Ascending aorta (tissue), 2 donors: Measurements from ENCODE around the gene ZG16B. TPM values are rescaled to one million over a fixed set of nuclear protein-coding genes. Genes with fewer than 3 reads are reported as not detected.

Experiments used
- DNase-seq, 2 donors: peaks; one replicate each; pipeline ENCODE4 v3.0.0-alpha.2; 2019; ENCODE audit warnings: low spot score in 2 of 2
- H3K27ac ChIP-seq, 2 donors: fragments of 200-600 bp; sonication (generic); one replicate each; pipeline ENCODE4 v1.5.1; 2016 to 2017; ENCODE audit warnings: mild to moderate bottlenecking in 1 of 2
- H3K27me3 ChIP-seq: fragments of 200-600 bp; sonication (generic); one replicate; pipeline ENCODE4 v1.5.1; 2017
- H3K36me3 ChIP-seq, 2 donors: fragments of 200-600 bp; sonication (generic); one replicate each; pipeline ENCODE4 v1.5.1; 2016
- H3K4me1 ChIP-seq, 2 donors: fragments of 200-600 bp; sonication (generic); one replicate each; pipeline ENCODE4 v1.5.1; 2016 to 2017; ENCODE audit warnings: mild to moderate bottlenecking in 1 of 2
- H3K4me3 ChIP-seq, 2 donors: fragments of 200-600 bp; sonication (generic); one replicate each; pipeline ENCODE4 v1.5.1; 2016 to 2017; ENCODE audit warnings: mild to moderate bottlenecking in 1 of 2
- H3K9me3 ChIP-seq, 2 donors: fragments of 200-600 bp; sonication (generic); one replicate each; pipeline ENCODE4 v1.5.1; 2016
- intact Hi-C: fragments of 100-400 bp; cut with DNase I; formaldehyde crosslinking; loops from one replicate; pipeline ENCODE4 v1.15.1; 2023
- total RNA-seq: library from RNA; depleted of rRNA; stranded (reverse); fragments of >200 nt; gene quantifications from one replicate; pipeline ENCODE4 v1.1.0, GENCODE V29; 2016
- TF ChIP-seq, protein P1 (sequence below), 3 experiments: fragments of 200-600 bp in 2 of 3; fragments of 450-650 bp in 1 of 3; sonication (generic) in 2 of 3; IDR thresholded peaks; one replicate each; pipeline ENCODE4 v1.5.1; 2016 to 2019; ENCODE audit warnings: antibody characterized with exemption in 3 of 3, mild to moderate bottlenecking in 1 of 3, moderate library complexity in 1 of 3

Gene ZG16B
- total RNA-seq, 1 donor from 2014 or later = not detected

DNA sequence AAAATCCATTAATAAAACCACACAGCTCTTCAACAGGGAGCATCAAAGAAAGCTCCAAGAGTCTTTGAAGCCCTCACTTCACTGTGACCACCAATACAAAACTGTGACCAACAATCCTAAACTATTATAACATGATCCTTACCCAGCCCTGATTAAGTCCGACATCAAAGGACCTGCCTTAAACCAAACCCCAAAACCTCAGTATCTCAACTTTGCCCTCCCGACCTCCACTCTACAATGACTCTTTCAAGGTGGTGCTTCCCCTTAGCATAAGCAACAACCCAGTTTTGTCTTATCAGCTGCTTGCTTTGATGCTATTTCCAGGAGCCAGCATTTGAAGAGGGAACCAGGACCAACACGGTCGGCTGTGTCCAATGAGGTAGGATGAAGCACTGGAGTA is 36.3 kb downstream of the ZG16B start:
- TF ChIP-seq, protein P1, sequence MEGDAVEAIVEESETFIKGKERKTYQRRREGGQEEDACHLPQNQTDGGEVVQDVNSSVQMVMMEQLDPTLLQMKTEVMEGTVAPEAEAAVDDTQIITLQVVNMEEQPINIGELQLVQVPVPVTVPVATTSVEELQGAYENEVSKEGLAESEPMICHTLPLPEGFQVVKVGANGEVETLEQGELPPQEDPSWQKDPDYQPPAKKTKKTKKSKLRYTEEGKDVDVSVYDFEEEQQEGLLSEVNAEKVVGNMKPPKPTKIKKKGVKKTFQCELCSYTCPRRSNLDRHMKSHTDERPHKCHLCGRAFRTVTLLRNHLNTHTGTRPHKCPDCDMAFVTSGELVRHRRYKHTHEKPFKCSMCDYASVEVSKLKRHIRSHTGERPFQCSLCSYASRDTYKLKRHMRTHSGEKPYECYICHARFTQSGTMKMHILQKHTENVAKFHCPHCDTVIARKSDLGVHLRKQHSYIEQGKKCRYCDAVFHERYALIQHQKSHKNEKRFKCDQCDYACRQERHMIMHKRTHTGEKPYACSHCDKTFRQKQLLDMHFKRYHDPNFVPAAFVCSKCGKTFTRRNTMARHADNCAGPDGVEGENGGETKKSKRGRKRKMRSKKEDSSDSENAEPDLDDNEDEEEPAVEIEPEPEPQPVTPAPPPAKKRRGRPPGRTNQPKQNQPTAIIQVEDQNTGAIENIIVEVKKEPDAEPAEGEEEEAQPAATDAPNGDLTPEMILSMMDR (IDR thresholded peaks at IDR 0.05) = no peak
- H3K27me3 ChIP-seq = no peaks in the 10 kb centered on the region
- no peaks in the 10 kb centered on the region for H3K4me1 ChIP-seq
- H3K27ac ChIP-seq = no peak overlapping the region
- intact Hi-C loops = loop anchor here (5.0 kb wide), 2 partner anchors 46 to 89 kb away; partner anchors contain the start of genes ELOB and FLYWCH1
- no peaks in the 10 kb centered on the region for H3K36me3 ChIP-seq
- H3K9me3 ChIP-seq = no peaks in the 10 kb centered on the region
- DNase-seq = no peak
- H3K4me3 ChIP-seq = no peak overlapping the region

DNA sequence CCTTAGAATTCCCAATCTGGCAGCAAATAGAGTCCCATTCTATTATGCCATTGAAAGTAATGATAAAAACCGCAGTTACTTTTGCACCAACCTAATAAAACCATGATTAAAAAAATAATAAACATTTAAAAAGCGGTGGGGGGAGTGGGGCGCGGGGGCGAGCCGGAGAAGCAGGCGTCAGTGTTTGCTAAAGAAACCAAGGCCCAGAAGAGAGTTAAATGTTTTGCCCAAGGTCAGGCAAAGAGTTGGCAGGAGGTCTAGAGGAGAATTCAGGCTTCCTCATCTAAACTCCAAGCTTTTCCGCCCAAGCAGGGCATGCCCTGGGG is 37.5 kb downstream of the ZG16B start:
- TF ChIP-seq, protein P1 (IDR thresholded peaks at IDR 0.05) = no peak
- H3K27ac ChIP-seq = peak overlapping the region; percentile 87 to 93
- H3K36me3 ChIP-seq = no peaks in the 10 kb centered on the region
- intact Hi-C loops = loop anchor here (5.0 kb wide), 2 partner anchors 45 to 90 kb away; partner anchors contain the start of genes ELOB and FLYWCH1
- peak overlapping the region; percentile 67 to 77 for H3K4me3 ChIP-seq
- no peak for DNase-seq
- H3K9me3 ChIP-seq = no peaks in the 10 kb centered on the region
- no peaks in the 10 kb centered on the region for H3K4me1 ChIP-seq
- no peaks in the 10 kb centered on the region for H3K27me3 ChIP-seq

DNA sequence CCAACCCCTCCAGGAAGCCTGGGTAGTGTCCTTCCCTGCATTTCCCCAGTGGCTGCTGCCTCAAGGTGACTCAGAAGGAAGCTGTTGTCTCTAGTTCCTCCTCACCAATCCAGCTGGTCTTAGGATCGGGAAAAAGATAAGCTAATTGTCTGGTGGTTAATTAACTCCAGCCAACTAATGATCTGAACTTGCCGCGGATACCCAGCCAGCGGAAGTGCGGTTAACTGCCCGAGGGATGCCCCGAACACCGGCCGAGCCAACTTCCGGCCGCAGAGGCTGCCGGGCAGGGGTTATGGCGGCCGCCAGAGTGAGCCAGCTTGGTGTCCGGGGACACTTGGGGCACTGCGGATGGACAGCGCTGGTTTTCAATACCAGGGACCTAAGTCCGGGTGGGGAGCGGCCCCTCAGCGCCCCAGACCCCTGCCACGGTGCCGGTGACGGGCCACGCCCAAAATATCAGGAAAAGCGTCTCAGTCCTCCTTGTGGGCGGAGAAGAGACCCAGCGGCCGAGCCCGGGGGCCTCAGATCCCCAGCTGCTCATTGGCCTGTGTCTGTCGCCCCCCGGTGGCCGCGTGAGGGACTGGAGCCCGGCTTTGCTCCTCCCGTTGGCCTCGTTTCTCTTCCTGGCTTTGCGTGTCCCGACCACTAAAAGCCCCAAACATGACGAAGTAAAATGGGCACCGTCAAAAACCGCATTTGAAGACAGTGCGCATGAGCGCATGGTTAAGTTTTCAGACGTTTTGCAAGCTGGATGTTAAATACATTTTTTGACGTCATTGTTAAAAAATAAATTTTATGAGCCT is 38.1 kb downstream of the ZG16B start:
- Histone ChIP-seq H3K4me1 (no peaks in the 10 kb centered on the region), H3K4me3 (peak overlapping the region; percentile 67 to 77), H3K9me3 (no peaks in the 10 kb centered on the region), H3K36me3 (no peaks in the 10 kb centered on the region), H3K27me3 (no peaks in the 10 kb centered on the region), H3K27ac (peak overlapping the region; percentile 87 to 93)
- TF ChIP-seq, protein P1 (IDR thresholded peaks at IDR 0.05) = peak; percentile 94 to 98 (median 94)
- intact Hi-C loops = loop anchor here (1.0 to 5.0 kb wide), 7 partner anchors 14 to 195 kb away; partner anchors contain the start of genes ELOB, FLYWCH1 and SRRM2
- peak; percentile 82 to 98 for DNase-seq

DNA sequence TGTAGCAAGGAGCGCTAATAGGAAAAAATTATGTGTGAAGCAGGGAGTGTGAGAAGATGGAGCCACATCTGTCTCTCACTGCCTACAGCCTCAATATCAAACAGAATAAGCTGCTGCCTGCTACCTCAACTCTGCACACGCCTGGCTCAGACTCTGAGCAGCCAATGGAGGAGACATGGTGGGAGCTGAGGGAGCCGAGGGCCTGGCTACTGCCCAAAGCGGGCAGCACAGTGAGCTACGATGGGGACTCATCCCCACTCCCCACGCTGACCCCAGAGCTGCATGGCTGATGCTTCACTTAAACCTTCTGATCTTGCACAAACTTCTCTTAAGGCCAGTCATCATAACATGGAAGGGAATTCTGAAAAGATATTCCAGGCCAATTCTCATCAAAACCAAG is 41.8 kb downstream of the ZG16B start:
- Histone ChIP-seq H3K4me3 (no peak overlapping the region), H3K4me1 (no peaks in the 10 kb centered on the region), H3K27ac (no peak overlapping the region), H3K36me3 (no peaks in the 10 kb centered on the region), H3K9me3 (no peaks in the 10 kb centered on the region), H3K27me3 (no peaks in the 10 kb centered on the region)
- intact Hi-C loops = no loop called here
- no peak for DNase-seq
- TF ChIP-seq, protein P1 (IDR thresholded peaks at IDR 0.05) = no peak

DNA sequence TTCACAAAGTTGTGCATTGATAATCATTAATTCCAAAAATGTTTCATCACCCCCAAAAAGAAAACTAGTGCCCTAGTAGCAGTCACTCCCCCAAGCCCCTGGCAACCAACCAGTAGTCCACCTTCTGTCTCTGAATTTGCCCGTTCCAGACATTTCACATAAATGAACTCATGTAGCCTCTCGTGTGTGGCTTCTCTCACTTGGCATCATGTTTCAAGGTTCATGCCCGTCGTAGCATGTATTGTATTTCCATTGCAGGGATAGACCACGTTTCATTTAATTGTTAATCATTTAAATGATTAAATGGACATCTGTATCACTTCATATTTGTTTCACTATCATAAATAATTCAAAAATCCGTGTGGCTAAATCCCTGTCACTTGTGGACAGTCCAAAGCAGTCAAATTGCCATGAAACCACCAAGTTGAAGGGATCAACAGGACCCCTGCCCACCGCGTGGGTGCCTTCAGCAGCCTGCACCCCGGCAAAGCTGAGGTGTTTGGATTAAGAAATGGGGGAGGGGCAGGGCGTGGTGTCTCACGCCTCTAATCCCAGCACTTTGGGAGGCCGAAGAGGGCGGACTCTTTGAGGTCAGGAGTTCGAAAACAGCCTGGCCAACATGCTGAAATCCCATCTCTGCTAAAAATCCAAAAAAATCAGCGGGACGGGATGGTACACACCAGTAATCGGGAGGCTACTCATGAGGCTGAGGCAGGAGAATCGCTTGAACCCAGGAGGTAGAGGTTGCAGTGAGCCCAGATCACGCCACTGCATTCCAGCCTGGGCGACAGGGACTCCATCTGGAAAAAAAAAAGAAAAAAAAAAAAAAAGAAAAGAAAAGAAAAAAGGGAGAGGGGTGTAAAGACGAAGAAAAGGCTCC is 44.2 kb downstream of the ZG16B start:
- intact Hi-C loops = loop anchor here (2.0 kb wide), 1 partner anchor 45 kb away; no protein-coding TSS in a partner anchor

More for the DNA sequence above, 44.2 kb downstream of the ZG16B start:
- no peak for DNase-seq
- TF ChIP-seq, protein P1 (IDR thresholded peaks at IDR 0.05) = no peak
- H3K9me3 ChIP-seq = no peaks in the 10 kb centered on the region
- H3K4me3 ChIP-seq = no peak overlapping the region
- H3K27ac ChIP-seq = no peak overlapping the region
- no peaks in the 10 kb centered on the region for H3K27me3 ChIP-seq
- H3K4me1 ChIP-seq = no peaks in the 10 kb centered on the region
- H3K36me3 ChIP-seq = no peaks in the 10 kb centered on the region
